H1 (cell line): ENCODE results near the gene SPTBN1. TPM values are rescaled to one million over a fixed set of nuclear protein-coding genes. Genes with fewer than 3 reads are reported as not detected.

Experiments used
- CTCF ChIA-PET: fragments of 300-600 bp; sonication (Branson Sonifier 250); formaldehyde crosslinking; loops from one replicate; lab custom pipeline; 2021; ENCODE audit not compliant: partially characterized antibody; lab: Charles Lee
- POLR2A ChIA-PET: fragments of 300-600 bp; sonication (Branson Sonifier 250); formaldehyde crosslinking; loops from one replicate; lab custom pipeline; 2021; ENCODE audit warnings: inconsistent platforms; ENCODE audit not compliant: partially characterized antibody; lab: Charles Lee
- DNase-seq, 2 experiments: peaks; one replicate each; pipeline versions ENCODE4 v3.0.0 to v3.0.0-alpha.2; 2010 to 2022; ENCODE audit warnings: low spot score in 2 of 2, low read depth in 1 of 2, mixed read lengths in 1 of 2
- FAIRE-seq: peaks from 2 replicates; lab custom pipeline; 2011; peaks lifted over from hg19 to GRCh38; lab: Jason Lieb, UNC
- H2AFZ ChIP-seq: 2 replicates; pipeline ENCODE4 v1.8.1; 2012; ENCODE audit warnings: low read length, inconsistent platforms
- H2AK5ac ChIP-seq: 2 replicates; pipeline ENCODE4 v1.6.1; 2013; ENCODE audit warnings: low read depth, low read length
- H2BK120ac ChIP-seq: replicated peaks from 2 replicates; pipeline ENCODE3; 2013; ENCODE audit warnings: low read depth, low read length, inconsistent platforms
- H2BK12ac ChIP-seq: 2 replicates; pipeline ENCODE4 v1.6.1; 2013; ENCODE audit warnings: low read depth, low read length
- H2BK15ac ChIP-seq: 2 replicates; pipeline ENCODE4 v1.6.1; 2013; ENCODE audit warnings: low read length
- H2BK20ac ChIP-seq: 2 replicates; pipeline ENCODE4 v1.6.1; 2013; ENCODE audit warnings: low read length
- H2BK5ac ChIP-seq: 2 replicates; pipeline ENCODE4 v1.6.1; 2013; ENCODE audit warnings: low read depth, low read length
- H3K14ac ChIP-seq: 2 replicates; pipeline ENCODE4 v1.6.1; 2013; ENCODE audit warnings: inconsistent platforms; ENCODE audit not compliant: insufficient read length
- H3K18ac ChIP-seq: 2 replicates; pipeline ENCODE4 v1.6.1; 2013; ENCODE audit warnings: low read length; ENCODE audit errors: extremely low read depth
- H3K23ac ChIP-seq: 2 replicates; pipeline ENCODE4 v1.6.1; 2013; ENCODE audit warnings: inconsistent platforms; ENCODE audit not compliant: insufficient read length
- H3K23me2 ChIP-seq: 2 replicates; pipeline ENCODE4 v1.6.1; 2013; ENCODE audit warnings: low read depth, low read length
- H3K27ac ChIP-seq: 2 replicates; pipeline ENCODE4 v1.6.1; 2011; ENCODE audit warnings: low read depth, low read length, inconsistent platforms
- H3K27me3 ChIP-seq, 4 experiments: replicated peaks in 1 of 4; 1 replicate in 1 of 4; 2 replicates in 3 of 4; pipeline versions ENCODE4 v1.6.1 to v1.8.1; 2011 to 2013; ENCODE audit warnings: low read length in 3 of 4, mild to moderate bottlenecking in 3 of 4, inconsistent platforms in 2 of 4, mixed read lengths in 2 of 4, moderate library complexity in 1 of 4; ENCODE audit not compliant: control insufficient read depth in 3 of 4, insufficient read depth in 3 of 4; ENCODE audit errors: extremely low read depth in 1 of 4
- H3K36me3 ChIP-seq, 4 experiments: 2 replicates each; pipeline versions ENCODE4 v1.6.1 to v1.8.1; 2011 to 2013; ENCODE audit warnings: mild to moderate bottlenecking in 4 of 4, low read length in 3 of 4, moderate library complexity in 2 of 4, control low read depth in 1 of 4, inconsistent platforms in 1 of 4; ENCODE audit not compliant: insufficient read depth in 4 of 4, control insufficient read depth in 2 of 4
- H3K4ac ChIP-seq: replicated peaks from 2 replicates; pipeline ENCODE3; 2013; ENCODE audit warnings: low read length, low read depth, mixed read lengths, inconsistent platforms; ENCODE audit not compliant: insufficient read length
- H3K4me1 ChIP-seq, 4 experiments: replicated peaks in 1 of 4; 1 replicate in 1 of 4; 2 replicates in 3 of 4; pipeline versions ENCODE4 v1.6.1 to v1.8.1; 2011 to 2013; ENCODE audit warnings: low read length in 3 of 4, inconsistent platforms in 2 of 4, mixed read lengths in 1 of 4; ENCODE audit not compliant: insufficient read depth in 4 of 4, control insufficient read depth in 3 of 4
- H3K4me2 ChIP-seq, 2 experiments: 2 replicates each; pipeline versions ENCODE4 v1.6.1 to v1.8.1; 2011 to 2013; ENCODE audit warnings: low read depth in 2 of 2, low read length in 2 of 2, control low read depth in 1 of 2, inconsistent platforms in 1 of 2, mild to moderate bottlenecking in 1 of 2; ENCODE audit not compliant: insufficient read depth in 1 of 2
- H3K4me3 ChIP-seq, 4 experiments: fragments of 200-600, 300-600 bp in 1 of 4; sonication (generic), shearing (Covaris generic), sonication (Bioruptor Twin) in 1 of 4; 2 replicates each; pipeline versions ENCODE4 v1.5.1 to v1.8.1; 2011 to 2016; ENCODE audit warnings: low read length in 4 of 4, low read depth in 3 of 4, control low read depth in 2 of 4, inconsistent platforms in 2 of 4, mild to moderate bottlenecking in 2 of 4, mixed read lengths in 1 of 4, moderate library complexity in 1 of 4; ENCODE audit not compliant: insufficient read depth in 2 of 4; ENCODE audit errors: extremely low read depth in 1 of 4
- H3K56ac ChIP-seq: replicated peaks from 2 replicates; pipeline ENCODE3; 2013; ENCODE audit warnings: low read depth, mild to moderate bottlenecking, mixed read lengths, low read length, inconsistent platforms; ENCODE audit not compliant: insufficient read length
- H3K79me1 ChIP-seq: 2 replicates; pipeline ENCODE4 v1.6.1; 2013; ENCODE audit warnings: low read depth, low read length, control low read depth
- H3K79me2 ChIP-seq, 2 experiments: 2 replicates each; pipeline versions ENCODE4 v1.6.1 to v1.8.1; 2012 to 2013; ENCODE audit warnings: low read length in 2 of 2, mild to moderate bottlenecking in 2 of 2, inconsistent platforms in 1 of 2; ENCODE audit not compliant: insufficient read depth in 2 of 2, control insufficient read depth in 1 of 2
- H3K9ac ChIP-seq, 4 experiments: replicated peaks in 1 of 4; 1 replicate in 1 of 4; 2 replicates in 3 of 4; pipeline versions ENCODE4 v1.6.1 to v1.8.1; 2011 to 2013; ENCODE audit warnings: low read depth in 3 of 4, low read length in 3 of 4, control low read depth in 2 of 4, mild to moderate bottlenecking in 2 of 4, moderate library complexity in 2 of 4, inconsistent platforms in 1 of 4; ENCODE audit errors: extremely low read depth in 1 of 4
- H3K9me3 ChIP-seq, 2 experiments: 2 replicates each; pipeline versions ENCODE4 v1.6.1 to v1.8.1; 2012 to 2013; ENCODE audit warnings: mild to moderate bottlenecking in 2 of 2, moderate library complexity in 2 of 2, control low read depth in 1 of 2, inconsistent platforms in 1 of 2, low read depth in 1 of 2, low read length in 1 of 2, mixed read lengths in 1 of 2; ENCODE audit not compliant: insufficient read depth in 2 of 2
- H4K20me1 ChIP-seq, 2 experiments: replicated peaks in 1 of 2; 2 replicates each; pipeline versions ENCODE3 to v1.8.1; 2011 to 2013; ENCODE audit warnings: inconsistent platforms in 2 of 2, low read length in 2 of 2, mild to moderate bottlenecking in 1 of 2; ENCODE audit not compliant: insufficient read depth in 2 of 2, control insufficient read depth in 1 of 2
- H4K5ac ChIP-seq: 2 replicates; pipeline ENCODE4 v1.6.1; 2013; ENCODE audit warnings: low read length, low read depth, mixed read lengths, inconsistent platforms; ENCODE audit not compliant: insufficient read length
- H4K8ac ChIP-seq: 2 replicates; pipeline ENCODE4 v1.8.0; 2013; ENCODE audit warnings: mild to moderate bottlenecking, moderate library complexity, low read length, inconsistent platforms; ENCODE audit not compliant: insufficient read depth; ENCODE audit errors: extremely low read depth
- H4K91ac ChIP-seq: replicated peaks from 2 replicates; pipeline ENCODE3; 2013; ENCODE audit warnings: low read length, mixed read lengths, inconsistent platforms; ENCODE audit not compliant: insufficient read length
- CBX5 ChIP-seq: fragments of 300-800, 300-1000 bp; sonication (generic); IDR thresholded peaks from 2 replicates; pipeline ENCODE4 v1.7.1; 2016; ENCODE audit warnings: antibody characterized with exemption, low read length, low read depth
- EZH2 ChIP-seq: fragments of 200-600 bp; sonication (generic); IDR thresholded peaks from 2 replicates; pipeline ENCODE4 v1.7.1; 2012; ENCODE audit warnings: low read depth, mild to moderate bottlenecking, moderate library complexity, low read length, inconsistent platforms; ENCODE audit not compliant: severe bottlenecking
- GTF2F1 ChIP-seq: IDR thresholded peaks from 2 replicates; pipeline ENCODE4 v1.6.1; 2012; ENCODE audit warnings: low read depth, low read length, improper control_type of control experiment, borderline replicate concordance
- HDAC6 ChIP-seq: IDR thresholded peaks from one replicate; pipeline ENCODE4 v1.7.1; 2012; ENCODE audit warnings: low read depth, mild to moderate bottlenecking, inconsistent platforms, low read length, moderate library complexity
- RAD21 ChIP-seq, 2 experiments: IDR thresholded peaks in 1 of 2; conservative IDR thresholded peaks in 1 of 2; 2 replicates each; pipeline ENCODE4 v1.6.1; 2011; ENCODE audit warnings: low read depth in 2 of 2, low read length in 2 of 2, improper control_type of control experiment in 1 of 2, inconsistent platforms in 1 of 2, mild to moderate bottlenecking in 1 of 2, moderate library complexity in 1 of 2
- RBBP5 ChIP-seq: IDR thresholded peaks from 2 replicates; pipeline ENCODE4 v1.7.1; 2012; ENCODE audit warnings: low read depth, mild to moderate bottlenecking, inconsistent platforms, low read length, moderate library complexity, borderline replicate concordance
- RNF2 ChIP-seq: fragments of 200-900, 300-1000 bp; sonication (generic); IDR thresholded peaks from 2 replicates; pipeline ENCODE4 v1.7.1; 2016; ENCODE audit warnings: borderline replicate concordance, low read depth, mild to moderate bottlenecking, antibody characterized with exemption, low read length; ENCODE audit not compliant: poor library complexity, severe bottlenecking; ENCODE audit errors: missing control alignments
- SIN3A ChIP-seq, 2 experiments: IDR thresholded peaks in 1 of 2; conservative IDR thresholded peaks in 1 of 2; 2 replicates each; pipeline ENCODE4 v1.6.1; 2011 to 2012; ENCODE audit warnings: low read length in 2 of 2, improper control_type of control experiment in 1 of 2, low read depth in 1 of 2, mild to moderate bottlenecking in 1 of 2
- SIRT6 ChIP-seq: IDR thresholded peaks from one replicate; pipeline ENCODE4 v1.7.1; 2012; ENCODE audit warnings: low read length, inconsistent platforms
- SP4 ChIP-seq: IDR thresholded peaks from 2 replicates; pipeline ENCODE4 v1.6.1; 2012; ENCODE audit warnings: low read length, inconsistent platforms
- SRF ChIP-seq: IDR thresholded peaks from 2 replicates; pipeline ENCODE4 v1.6.1; 2011; ENCODE audit warnings: mild to moderate bottlenecking, low read depth, low read length, moderate library complexity
- TEAD4 ChIP-seq: IDR thresholded peaks from 2 replicates; pipeline ENCODE4 v1.6.1; 2012; ENCODE audit warnings: low read depth, low read length, inconsistent platforms, mixed read lengths
- WGBS, 2 experiments: shearing (Covaris generic) in 1 of 2; methylation state at CpG; one replicate each; pipeline versions ENCODE4 v1.1.6 to v1.1.7; 2013 to 2015; ENCODE audit warnings: low lambda C conversion rate in 2 of 2, mixed read lengths in 2 of 2, inconsistent platforms in 1 of 2, low coverage in 1 of 2, missing lambda C conversion rate in 1 of 2; ENCODE audit not compliant: insufficient replicate concordance in 2 of 2, insufficient coverage in 1 of 2, insufficient read length in 1 of 2; ENCODE audit errors: extremely low coverage in 1 of 2, missing lambda C conversion rate in 1 of 2; 5-methylcytosine and 5-hydroxymethylcytosine counted together
- polyA plus RNA-seq, 7 experiments: library from polyadenylated mRNA; depleted of rRNA in 3 of 7; stranded (reverse) in 5 of 7; unstranded in 2 of 7; fragments of >200 nt in 5 of 7; fragments of 200-250 nt in 2 of 7; gene quantifications; 1 replicate in 5 of 7; 2 replicates in 1 of 7; 4 replicates in 1 of 7; pipeline versions ENCODE4 v1.2.1 to v1.2.3, GENCODE V29; 2011 to 2013; ENCODE audit warnings: missing spikeins in 2 of 7, mixed read lengths in 2 of 7
- total RNA-seq: library from RNA; stranded (reverse); fragmentation: NEBNext Ultra II Directional; extraction: Animal tissue kit (Norgen Biotek cat#: 25700); gene quantifications from 2 replicates; pipeline ENCODE4 v1.2.1, GENCODE V29; 2021

The SPTBN1 gene
- total and polyA plus RNA-seq, 2 of the 8 experiments (the other 6 are each of a cell fraction or from before 2014, with no cell fraction given): 31.8 to 180 TPM

GRCh38 chr2:54512663-54513362 lies 56.7 kb downstream of the SPTBN1 start:
- CTCF ChIA-PET: interaction anchor here (1.1 to 3.3 kb wide), 5 partner anchors 7 to 406 kb away, joined by 4 to 10 read pairs (median 7); no protein-coding TSS in a partner anchor
- Histone ChIP-seq H3K27me3 (no peaks in the 10 kb centered on the region), H3K14ac (no peak overlapping the region), H3K18ac (no peak overlapping the region), H2BK20ac (no peak overlapping the region), H2AK5ac (no peak overlapping the region), H2BK12ac (no peak overlapping the region), H3K79me2 (peaks cover 0 to 2% of the 10 kb centered on the region in 2 experiments; a peak in 1 of 4 replicates), H4K20me1 (no peaks in the 10 kb centered on the region), H4K91ac (no peak overlapping the region), H3K4ac (no peak overlapping the region), H2BK5ac (no peak overlapping the region), H3K4me1 (peaks cover 0 to 9% (median 2%) of the 10 kb centered on the region in 4 experiments; a peak in 4 of 7 replicates), H3K56ac (no peak overlapping the region), H2AFZ (no peak overlapping the region), H3K23me2 (no peaks in the 10 kb centered on the region), H3K9me3 (no peaks in the 10 kb centered on the region), H2BK120ac (no peak overlapping the region), H2BK15ac (no peak overlapping the region), H4K5ac (no peak overlapping the region), H3K4me3 (no peak overlapping the region), H3K23ac (peak overlapping the region; percentile 32), H4K8ac (no peak overlapping the region), H3K9ac (no peak overlapping the region), H3K27ac (no peak overlapping the region), H3K4me2 (no peak overlapping the region), H3K79me1 (no peaks in the 10 kb centered on the region; the same call in 1 of the 2 replicates), H3K36me3 (no peaks in the 10 kb centered on the region)
- POLR2A ChIA-PET: interaction anchor here (1.4 kb wide), 1 partner anchor 46 kb away, joined by 3 read pairs; no protein-coding TSS in a partner anchor
- no peak for FAIRE-seq
- 75% methylated on average over 4 of the region's 4 CpGs; no CpG with 5 or more reads in 1 of the 2 experiments for WGBS, 2 experiments
- no peak for DNase-seq
- TF ChIP-seq TEAD4 (no peak), HDAC6 (no peak), RNF2 (no peak), SIRT6 (no peak), SRF (no peak), SIN3A (conservative IDR thresholded peaks at IDR 0.05 in 1 of 2, IDR thresholded peaks at IDR 0.05 in 1 of 2; ENCODE audit: low read depth in 1 of 2, low read length in 2 of 2) (no peak), GTF2F1 (no peak), RAD21 (IDR thresholded peaks at IDR 0.05 in 1 of 2, conservative IDR thresholded peaks at IDR 0.05 in 1 of 2; ENCODE audit: low read depth in 2 of 2, low read length in 2 of 2) (no peak), RBBP5 (no peak), SP4 (no peak), CBX5 (no peak), EZH2 (no peak)
